ENCODE measurements around the gene FAIM2.

GRCh38 chr12:49912345-49913255 is 8.9 kb upstream of the FAIM2 start:
- TF ChIP-seq EZH2 (IDR thresholded peaks at IDR 0.05; ENCODE audit: low read length, missing control alignments) = no peak
- TF ChIP-seq CTCF (conservative IDR thresholded peaks at IDR 0.05 in 1 of 2, IDR thresholded peaks at IDR 0.05 in 1 of 2; ENCODE audit: low read depth in 1 of 2, low read length in 2 of 2) = no peak

Measured in fibroblast of lung (primary cell).